Vagina (tissue), 2 donors: Measurements from ENCODE around the gene CUTC.

ENCODE experiments used
- POLR2A ChIP-seq, 2 donors: fragments of 450-650 bp; IDR thresholded peaks; one replicate each; pipeline ENCODE4 v1.6.1; 2017; ENCODE audit warnings: antibody characterized with exemption in 2 of 2, mild to moderate bottlenecking in 2 of 2, moderate library complexity in 2 of 2
- POLR2AphosphoS5 ChIP-seq, 2 donors: sonication (generic); formaldehyde crosslinking; IDR thresholded peaks; one replicate each; pipeline ENCODE4 v1.9.0; 2017; ENCODE audit warnings: antibody characterized with exemption in 2 of 2, mild to moderate bottlenecking in 2 of 2, low read depth in 1 of 2; ENCODE audit not compliant: insufficient read depth in 1 of 2
- TF ChIP-seq, protein P1 (sequence below), 3 experiments: fragments of 450-650 bp in 2 of 3; fragments of 200-600 bp in 1 of 3; sonication (generic) in 1 of 3; IDR thresholded peaks; one replicate each; pipeline ENCODE4 v1.5.1; 2017 to 2019; ENCODE audit warnings: antibody characterized with exemption in 3 of 3, mild to moderate bottlenecking in 2 of 3, moderate library complexity in 2 of 3

DNA sequence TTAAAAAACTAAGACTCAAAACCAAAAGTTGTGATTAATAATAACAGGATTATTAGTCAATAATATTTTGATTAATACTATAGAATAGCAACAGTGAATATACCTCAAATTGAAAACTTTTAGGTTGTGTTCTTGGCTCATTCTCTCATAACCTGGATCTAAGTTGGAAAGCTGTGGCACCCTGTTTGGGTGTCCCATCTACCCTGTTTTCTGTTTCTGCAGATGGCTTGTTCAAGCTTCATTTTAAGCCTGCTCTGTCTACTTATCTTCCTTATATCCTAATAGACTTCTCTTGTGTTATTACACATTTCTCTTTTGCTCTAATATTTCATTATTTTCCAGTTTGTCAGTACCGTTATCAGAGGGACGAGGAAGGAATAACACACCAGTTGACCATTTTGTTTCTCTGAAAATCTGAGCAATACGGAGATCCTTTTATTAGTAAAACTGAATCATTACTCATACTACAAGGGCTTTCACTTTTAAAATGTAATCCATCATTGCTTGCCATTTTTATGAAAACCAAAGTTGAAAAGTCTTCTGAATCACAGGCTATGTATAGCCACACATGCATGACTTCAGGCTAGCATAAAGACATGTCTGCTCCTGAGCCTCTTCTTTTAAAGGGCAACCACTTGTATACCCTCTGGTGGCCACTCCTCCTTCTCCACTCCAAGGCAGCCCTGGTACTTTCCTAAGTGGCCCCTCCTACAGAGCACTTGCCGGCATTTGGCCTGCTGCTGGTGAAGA lies 22.4 kb upstream of the CUTC start:
- TF ChIP-seq POLR2A (IDR thresholded peaks at IDR 0.05) (no peak), POLR2AphosphoS5 (IDR thresholded peaks at IDR 0.05; ENCODE audit: insufficient read depth in 1 of 2, low read depth in 1 of 2) (no peak)
- TF ChIP-seq, protein P1, sequence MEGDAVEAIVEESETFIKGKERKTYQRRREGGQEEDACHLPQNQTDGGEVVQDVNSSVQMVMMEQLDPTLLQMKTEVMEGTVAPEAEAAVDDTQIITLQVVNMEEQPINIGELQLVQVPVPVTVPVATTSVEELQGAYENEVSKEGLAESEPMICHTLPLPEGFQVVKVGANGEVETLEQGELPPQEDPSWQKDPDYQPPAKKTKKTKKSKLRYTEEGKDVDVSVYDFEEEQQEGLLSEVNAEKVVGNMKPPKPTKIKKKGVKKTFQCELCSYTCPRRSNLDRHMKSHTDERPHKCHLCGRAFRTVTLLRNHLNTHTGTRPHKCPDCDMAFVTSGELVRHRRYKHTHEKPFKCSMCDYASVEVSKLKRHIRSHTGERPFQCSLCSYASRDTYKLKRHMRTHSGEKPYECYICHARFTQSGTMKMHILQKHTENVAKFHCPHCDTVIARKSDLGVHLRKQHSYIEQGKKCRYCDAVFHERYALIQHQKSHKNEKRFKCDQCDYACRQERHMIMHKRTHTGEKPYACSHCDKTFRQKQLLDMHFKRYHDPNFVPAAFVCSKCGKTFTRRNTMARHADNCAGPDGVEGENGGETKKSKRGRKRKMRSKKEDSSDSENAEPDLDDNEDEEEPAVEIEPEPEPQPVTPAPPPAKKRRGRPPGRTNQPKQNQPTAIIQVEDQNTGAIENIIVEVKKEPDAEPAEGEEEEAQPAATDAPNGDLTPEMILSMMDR (IDR thresholded peaks at IDR 0.05): no peak
